ENCODE measurements around the gene EPB41L4B. TPM values are rescaled to one million over a fixed set of nuclear protein-coding genes. Genes with fewer than 3 reads are reported as not detected.

EPB41L4B gene
- total and polyA plus RNA-seq, 3 donors from 2014 or later, result 10.9 to 14.5 (median 14.3) TPM

GRCh38 chr9:109163194-109163593 lies 157.7 kb downstream of the EPB41L4B start:
- DNase-seq, result no peak
- H3K4me1 ChIP-seq, result no peaks in the 10 kb centered on the region
- H3K27ac ChIP-seq, result no peak overlapping the region
- WGBS, 2 donors, result 93 to 100% methylated on average over 1 of the region's 1 CpG
- no peaks in the 10 kb centered on the region for H3K9me3 ChIP-seq
- no peak overlapping the region for H3K4me3 ChIP-seq
- intact Hi-C loops (cut with DNase I; ENCODE audit: low total_unique reads), result no loop called here
- no peaks in the 10 kb centered on the region for H3K36me3 ChIP-seq (ENCODE audit: low read depth, missing control alignments)
- no peaks in the 10 kb centered on the region for H3K27me3 ChIP-seq
- TF ChIP-seq POLR2A (IDR thresholded peaks at IDR 0.05), result no peak
- TF ChIP-seq, protein P1, sequence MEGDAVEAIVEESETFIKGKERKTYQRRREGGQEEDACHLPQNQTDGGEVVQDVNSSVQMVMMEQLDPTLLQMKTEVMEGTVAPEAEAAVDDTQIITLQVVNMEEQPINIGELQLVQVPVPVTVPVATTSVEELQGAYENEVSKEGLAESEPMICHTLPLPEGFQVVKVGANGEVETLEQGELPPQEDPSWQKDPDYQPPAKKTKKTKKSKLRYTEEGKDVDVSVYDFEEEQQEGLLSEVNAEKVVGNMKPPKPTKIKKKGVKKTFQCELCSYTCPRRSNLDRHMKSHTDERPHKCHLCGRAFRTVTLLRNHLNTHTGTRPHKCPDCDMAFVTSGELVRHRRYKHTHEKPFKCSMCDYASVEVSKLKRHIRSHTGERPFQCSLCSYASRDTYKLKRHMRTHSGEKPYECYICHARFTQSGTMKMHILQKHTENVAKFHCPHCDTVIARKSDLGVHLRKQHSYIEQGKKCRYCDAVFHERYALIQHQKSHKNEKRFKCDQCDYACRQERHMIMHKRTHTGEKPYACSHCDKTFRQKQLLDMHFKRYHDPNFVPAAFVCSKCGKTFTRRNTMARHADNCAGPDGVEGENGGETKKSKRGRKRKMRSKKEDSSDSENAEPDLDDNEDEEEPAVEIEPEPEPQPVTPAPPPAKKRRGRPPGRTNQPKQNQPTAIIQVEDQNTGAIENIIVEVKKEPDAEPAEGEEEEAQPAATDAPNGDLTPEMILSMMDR (IDR thresholded peaks at IDR 0.05), result no peak

DNA sequence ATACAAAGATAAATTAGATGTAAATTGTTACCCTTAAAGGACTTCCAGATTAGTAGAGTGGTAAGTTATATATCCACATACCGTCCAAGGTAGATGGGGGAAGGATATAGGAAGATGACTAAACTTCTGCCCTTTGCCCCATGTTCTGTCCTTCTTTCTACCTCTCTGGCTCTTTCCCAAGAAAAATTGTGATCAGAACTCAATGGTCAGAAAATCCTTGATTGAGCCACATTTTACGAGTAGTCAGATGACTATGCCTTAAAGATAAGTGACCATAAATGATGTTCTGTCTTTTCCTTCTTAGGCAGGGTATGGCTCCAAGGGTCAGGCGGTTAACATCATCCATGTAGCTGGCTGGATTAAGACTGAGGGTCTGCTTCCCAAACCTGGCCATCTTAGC lies 158.2 kb downstream of the EPB41L4B start:
- 90 to 96% methylated on average over 3 of the region's 3 CpGs for WGBS, 2 donors
- DNase-seq, result no peak
- no peaks in the 10 kb centered on the region for H3K36me3 ChIP-seq (ENCODE audit: low read depth, missing control alignments)
- H3K9me3 ChIP-seq, result no peaks in the 10 kb centered on the region
- no peak overlapping the region for H3K4me3 ChIP-seq
- H3K27ac ChIP-seq, result no peak overlapping the region
- TF ChIP-seq, protein P1 (IDR thresholded peaks at IDR 0.05), result no peak
- TF ChIP-seq POLR2A (IDR thresholded peaks at IDR 0.05), result no peak
- H3K27me3 ChIP-seq, result no peaks in the 10 kb centered on the region
- no peaks in the 10 kb centered on the region for H3K4me1 ChIP-seq
- intact Hi-C loops (cut with DNase I; ENCODE audit: low total_unique reads), result no loop called here

- intact Hi-C loops (cut with DNase I; ENCODE audit: low total_unique reads), result no loop called here
Observed at GRCh38 chr9:109161471-109161870, 159.4 kb downstream of the EPB41L4B start.

DNA sequence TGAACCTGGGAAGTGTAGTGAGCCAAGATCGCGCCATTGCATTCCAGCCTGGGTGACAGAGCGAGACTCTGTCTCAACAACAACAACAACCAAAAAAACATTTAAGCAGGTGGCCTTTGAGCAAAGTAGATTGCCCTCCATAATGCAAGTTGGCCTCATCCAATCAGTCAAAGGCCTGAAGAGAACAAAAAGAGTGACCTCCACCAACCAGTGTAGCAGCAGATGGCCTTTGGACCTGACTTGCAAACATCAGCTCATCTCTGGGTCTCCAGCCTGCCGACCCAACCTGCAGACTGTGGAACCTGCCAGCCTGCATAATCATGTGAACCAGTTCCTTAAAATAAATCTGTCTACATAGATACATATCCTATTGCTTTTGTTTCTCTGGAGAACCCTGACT lies 161.3 kb downstream of the EPB41L4B start:
- no peaks in the 10 kb centered on the region for H3K27me3 ChIP-seq
- no peaks in the 10 kb centered on the region for H3K36me3 ChIP-seq (ENCODE audit: low read depth, missing control alignments)
- TF ChIP-seq POLR2A (IDR thresholded peaks at IDR 0.05), result no peak
- TF ChIP-seq, protein P1 (IDR thresholded peaks at IDR 0.05), result no peak
- no peaks in the 10 kb centered on the region for H3K9me3 ChIP-seq
- WGBS, 2 donors, result 94% methylated on average over 4 of the region's 4 CpGs
- no peak for DNase-seq
- H3K27ac ChIP-seq, result no peak overlapping the region
- intact Hi-C loops (cut with DNase I; ENCODE audit: low total_unique reads), result no loop called here
- no peak overlapping the region for H3K4me3 ChIP-seq
- H3K4me1 ChIP-seq, result no peaks in the 10 kb centered on the region

More at GRCh38 chr9:109161471-109161870, 159.4 kb downstream of the EPB41L4B start:
- Histone ChIP-seq H3K4me1 (no peaks in the 10 kb centered on the region), H3K36me3 (ENCODE audit: low read depth, missing control alignments) (no peaks in the 10 kb centered on the region), H3K27me3 (no peaks in the 10 kb centered on the region), H3K4me3 (no peak overlapping the region), H3K9me3 (no peaks in the 10 kb centered on the region), H3K27ac (no peak overlapping the region)
- DNase-seq, result no peak
- WGBS, 2 donors, result 94 to 95% methylated on average over 3 of the region's 3 CpGs
- TF ChIP-seq, protein P1 (IDR thresholded peaks at IDR 0.05), result no peak
- TF ChIP-seq POLR2A (IDR thresholded peaks at IDR 0.05), result no peak

DNA sequence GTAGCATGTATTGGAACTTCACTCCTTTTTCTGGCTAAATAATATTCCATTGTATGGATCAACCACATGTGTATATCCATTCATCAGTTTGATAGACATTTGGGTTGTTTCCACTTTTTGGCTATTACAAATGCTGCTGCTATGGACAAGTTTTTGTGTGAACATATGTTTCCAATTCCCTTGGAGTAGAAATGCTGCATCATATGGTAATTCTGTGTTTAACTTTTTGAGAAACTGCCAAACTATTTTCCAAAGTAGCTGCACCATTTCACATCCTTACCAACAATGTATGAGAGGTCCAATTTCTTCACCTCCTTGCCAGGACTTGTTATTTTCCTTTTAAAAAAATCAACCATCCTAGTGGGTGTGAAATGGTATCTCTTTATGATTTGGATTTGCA lies 162.2 kb downstream of the EPB41L4B start:
- no peak overlapping the region for H3K27ac ChIP-seq
- DNase-seq, result no peak
- intact Hi-C loops (cut with DNase I; ENCODE audit: low total_unique reads), result no loop called here
- H3K9me3 ChIP-seq, result no peaks in the 10 kb centered on the region
- H3K4me1 ChIP-seq, result no peaks in the 10 kb centered on the region
- no peaks in the 10 kb centered on the region for H3K27me3 ChIP-seq
- no peaks in the 10 kb centered on the region for H3K36me3 ChIP-seq (ENCODE audit: low read depth, missing control alignments)
- H3K4me3 ChIP-seq, result no peak overlapping the region
- TF ChIP-seq, protein P1 (IDR thresholded peaks at IDR 0.05), result no peak
- no peak for TF ChIP-seq POLR2A (IDR thresholded peaks at IDR 0.05)
